Epithelial cell of proximal tubule (primary cell): ENCODE data around the gene PPFIA1. TPM values are rescaled to one million over a fixed set of nuclear protein-coding genes. Genes with fewer than 3 reads are reported as not detected.

ENCODE experiments used
- DNase-seq: peaks from one replicate; pipeline ENCODE4 v3.0.0-alpha.2; 2011; ENCODE audit warnings: low read depth
- H3K4me3 ChIP-seq: 2 replicates; pipeline ENCODE4 v1.5.1; 2011; ENCODE audit warnings: low read depth, mild to moderate bottlenecking, low read length
- total RNA-seq: library from RNA; depleted of rRNA; stranded (reverse); fragments of >200 nt; gene quantifications from 2 replicates; pipeline ENCODE4 v1.2.3, GENCODE V29; 2015
- TF ChIP-seq, protein P1 (sequence below): conservative IDR thresholded peaks from 2 replicates; pipeline ENCODE4 v1.5.1; 2012; ENCODE audit warnings: low read depth, mild to moderate bottlenecking, low read length

The PPFIA1 gene
- 18.0 and 23.9 TPM in 2 replicates for total RNA-seq

DNA sequence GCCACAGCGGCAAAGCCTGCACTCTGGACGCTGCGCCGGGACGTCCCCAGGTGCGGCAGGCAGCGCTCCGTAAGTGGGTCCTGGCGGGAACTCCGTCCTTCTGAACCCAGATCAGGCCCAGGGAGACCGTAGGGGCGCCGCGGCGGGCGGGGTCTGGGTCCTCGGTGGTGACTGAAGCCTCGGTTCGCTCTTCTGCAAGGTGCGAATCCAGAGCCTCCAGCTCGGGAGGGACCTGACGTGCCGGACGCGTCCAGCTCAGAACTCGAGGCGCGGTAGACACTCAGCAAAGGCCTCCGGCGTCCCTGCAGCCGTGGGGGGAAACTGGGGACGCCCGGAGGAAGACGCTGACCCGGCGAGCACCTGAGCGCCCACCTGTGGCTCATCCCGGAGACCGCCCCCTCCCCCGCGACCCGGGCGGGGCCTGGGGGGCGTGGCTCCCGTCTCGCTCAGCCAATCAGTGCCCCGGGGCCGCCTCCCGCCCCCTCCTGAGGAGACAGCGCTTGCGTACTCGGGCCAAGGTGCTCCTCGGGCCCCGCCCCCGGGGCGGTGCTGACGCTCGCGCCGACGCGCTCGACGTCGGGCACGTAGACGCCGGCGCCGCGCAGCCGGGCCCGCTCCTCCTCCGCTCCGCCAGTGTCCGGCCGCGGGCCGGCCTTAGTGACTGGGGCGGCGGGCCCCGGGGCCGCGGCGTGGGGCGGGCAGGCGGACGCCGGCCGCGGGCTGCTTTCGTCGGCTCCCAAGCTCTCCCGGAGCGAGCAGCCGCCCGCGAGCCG is at the start of gene PPFIA1:
Gene PPFIA1, plus strand, starts transcription at position 587 of the 773 bp plus-strand sequence. CDS start 1,483 bp downstream, outside the sequence.
- no peak for DNase-seq

DNA sequence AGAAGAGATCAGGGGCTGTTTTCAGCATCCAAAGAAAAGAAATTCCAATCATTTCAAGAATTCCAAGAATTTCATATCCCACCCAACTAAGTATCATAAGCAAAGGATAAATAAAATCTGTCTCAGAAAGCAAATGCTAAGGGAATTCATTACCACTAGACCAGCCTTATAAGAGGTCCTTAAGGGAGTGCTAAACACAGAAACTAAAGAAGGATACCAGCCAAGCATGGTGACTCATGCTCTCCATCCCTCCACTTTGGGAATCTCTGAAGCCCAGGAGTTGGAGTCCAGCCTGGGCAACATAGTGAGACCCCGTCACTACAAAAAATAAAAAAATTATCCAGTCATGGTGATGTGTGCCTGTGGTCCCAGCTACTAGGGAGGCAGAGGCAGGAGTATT is 49.6 kb upstream of the PPFIA1 start:
- H3K4me3 ChIP-seq: no peak overlapping the region
- TF ChIP-seq, protein P1, sequence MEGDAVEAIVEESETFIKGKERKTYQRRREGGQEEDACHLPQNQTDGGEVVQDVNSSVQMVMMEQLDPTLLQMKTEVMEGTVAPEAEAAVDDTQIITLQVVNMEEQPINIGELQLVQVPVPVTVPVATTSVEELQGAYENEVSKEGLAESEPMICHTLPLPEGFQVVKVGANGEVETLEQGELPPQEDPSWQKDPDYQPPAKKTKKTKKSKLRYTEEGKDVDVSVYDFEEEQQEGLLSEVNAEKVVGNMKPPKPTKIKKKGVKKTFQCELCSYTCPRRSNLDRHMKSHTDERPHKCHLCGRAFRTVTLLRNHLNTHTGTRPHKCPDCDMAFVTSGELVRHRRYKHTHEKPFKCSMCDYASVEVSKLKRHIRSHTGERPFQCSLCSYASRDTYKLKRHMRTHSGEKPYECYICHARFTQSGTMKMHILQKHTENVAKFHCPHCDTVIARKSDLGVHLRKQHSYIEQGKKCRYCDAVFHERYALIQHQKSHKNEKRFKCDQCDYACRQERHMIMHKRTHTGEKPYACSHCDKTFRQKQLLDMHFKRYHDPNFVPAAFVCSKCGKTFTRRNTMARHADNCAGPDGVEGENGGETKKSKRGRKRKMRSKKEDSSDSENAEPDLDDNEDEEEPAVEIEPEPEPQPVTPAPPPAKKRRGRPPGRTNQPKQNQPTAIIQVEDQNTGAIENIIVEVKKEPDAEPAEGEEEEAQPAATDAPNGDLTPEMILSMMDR: no peak
- DNase-seq: no peak

More for the DNA sequence above, at the start of gene PPFIA1:
- peak within 1 kb of the TSS; percentile 90 for H3K4me3 ChIP-seq
- TF ChIP-seq, protein P1: no peak

DNA sequence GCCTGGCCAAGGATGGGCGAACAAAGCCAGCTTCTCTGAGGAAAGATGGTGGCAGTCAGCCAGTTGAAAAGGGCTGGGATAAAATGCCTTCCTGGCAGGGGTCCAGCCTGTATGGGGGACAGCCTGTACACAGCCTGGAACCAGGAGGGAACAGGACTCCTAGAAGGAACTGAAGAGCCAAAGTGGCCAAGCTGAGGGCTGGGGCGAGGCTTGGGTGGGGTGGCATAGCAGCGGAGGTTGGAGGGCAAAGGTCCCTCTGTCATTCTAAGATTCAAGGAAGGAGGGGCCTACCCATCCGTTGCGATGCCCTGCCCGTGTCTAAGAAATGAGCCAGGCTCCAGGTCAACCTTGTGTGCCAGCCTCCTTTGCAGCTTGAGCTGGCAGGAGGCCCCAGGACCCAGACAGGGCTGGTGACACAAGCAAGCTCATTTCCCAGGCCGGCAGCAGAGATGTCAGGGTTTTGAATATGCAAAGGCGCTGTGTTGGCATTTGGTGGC is 44.8 kb upstream of the PPFIA1 start:
- TF ChIP-seq, protein P1: no peak
- no peak for DNase-seq
- no peak overlapping the region for H3K4me3 ChIP-seq

DNA sequence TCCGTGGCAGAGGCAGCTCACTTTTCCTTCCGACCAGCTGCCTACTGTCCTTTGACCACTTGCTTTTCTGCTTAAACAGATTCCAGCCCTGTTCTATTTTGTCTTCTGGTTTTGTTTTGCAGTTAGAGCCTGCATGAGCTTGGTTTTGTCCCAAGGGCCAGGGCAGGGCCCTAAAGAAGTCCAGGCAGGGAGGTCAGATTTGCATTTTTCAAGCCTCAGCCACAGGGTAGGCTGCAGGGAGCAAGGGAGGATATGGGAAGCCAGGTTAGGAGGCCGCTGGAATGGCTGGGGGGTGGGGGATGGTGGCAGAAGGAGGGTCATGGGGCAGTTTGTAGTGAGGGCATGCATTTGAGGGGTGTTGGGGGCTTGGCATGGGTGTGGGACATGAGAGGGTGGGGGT is 44.3 kb upstream of the PPFIA1 start:
- TF ChIP-seq, protein P1: no peak
- DNase-seq: no peak
- no peak overlapping the region for H3K4me3 ChIP-seq

DNA sequence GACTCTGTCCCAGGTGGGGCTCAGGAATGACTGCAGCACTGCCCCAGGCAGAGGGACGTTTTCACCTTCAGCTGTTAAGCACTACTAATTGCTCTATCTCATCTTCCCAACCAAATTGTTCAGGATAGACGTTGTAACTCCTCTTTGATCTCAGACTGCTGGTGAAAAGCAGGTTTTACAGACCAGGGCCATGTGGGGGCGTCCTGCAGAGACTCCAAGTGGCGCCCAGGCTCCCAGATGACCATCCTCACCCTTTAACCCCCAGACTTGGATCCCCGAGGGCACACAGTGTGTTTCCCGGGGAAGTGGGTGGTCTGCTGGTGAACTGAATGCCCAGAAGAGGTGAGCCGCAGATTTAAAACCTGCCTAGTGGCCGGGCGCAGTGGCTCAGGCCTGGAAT is 43.5 kb upstream of the PPFIA1 start:
- no peak overlapping the region for H3K4me3 ChIP-seq

DNA sequence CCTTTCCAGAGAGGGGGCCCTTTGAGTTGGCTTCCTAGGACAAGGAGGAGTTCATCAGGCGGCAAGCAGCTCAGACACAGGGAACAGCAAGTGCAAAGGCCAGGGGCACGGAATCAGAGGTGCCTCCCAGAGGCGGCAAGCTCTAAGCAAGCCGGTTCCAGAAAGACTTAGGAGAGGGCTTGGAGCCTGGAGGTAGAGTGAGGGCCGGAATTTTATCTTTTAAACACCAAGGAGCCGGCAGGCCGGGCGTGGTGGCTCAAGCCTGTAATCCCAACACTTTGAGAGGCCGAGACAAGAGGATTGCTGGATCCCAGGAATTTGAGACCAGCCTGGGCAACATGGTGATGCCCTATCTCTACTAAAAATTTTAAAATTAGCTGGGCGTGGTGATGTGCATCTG is 40.8 kb upstream of the PPFIA1 start:
- no peak overlapping the region for H3K4me3 ChIP-seq
- TF ChIP-seq, protein P1: no peak
- no peak for DNase-seq

More for the DNA sequence above, 43.5 kb upstream of the PPFIA1 start:
- TF ChIP-seq, protein P1: peak; percentile 48
- no peak for DNase-seq
